T-helper 17 cell (primary cell): ENCODE data around the gene MAPKAPK3. TPM values are rescaled to one million over a fixed set of nuclear protein-coding genes. Genes with fewer than 3 reads are reported as not detected.

Source experiments
- ATAC-seq: fragments of 150-1000 bp; cut with Tn5 transposase; 2 replicates; pipeline ENCODE4 v1.10.0; 2021; ENCODE audit warnings: mild to moderate bottlenecking, moderate library complexity
- DNase-seq, 3 donors: peaks; one replicate each; pipeline versions ENCODE4 v3.0.0 to v3.0.0-alpha.2; 2020 to 2021
- H3K9me3 ChIP-seq: one replicate; pipeline ENCODE4 v1.7.0; 2013; ENCODE audit warnings: low read length, mild to moderate bottlenecking; ENCODE audit not compliant: control insufficient read depth, poor library complexity, severe bottlenecking
- H3K27ac Mint-ChIP-seq: one replicate; pipeline ENCODE4 v1.8.0; 2022; ENCODE audit warnings: mild to moderate bottlenecking, moderate library complexity, mixed read lengths
- H3K27me3 Mint-ChIP-seq: one replicate; pipeline ENCODE4 v1.8.0; 2022; ENCODE audit warnings: mixed read lengths
- H3K36me3 Mint-ChIP-seq: one replicate; pipeline ENCODE4 v1.8.0; 2022; ENCODE audit warnings: low read depth, mixed read lengths
- H3K4me1 Mint-ChIP-seq: one replicate; pipeline ENCODE4 v1.8.0; 2022; ENCODE audit warnings: mild to moderate bottlenecking, mixed read lengths
- H3K4me3 Mint-ChIP-seq: one replicate; pipeline ENCODE4 v1.8.0; 2022; ENCODE audit warnings: mild to moderate bottlenecking, moderate library complexity, mixed read lengths
- total RNA-seq, 4 donors: library from RNA in 2 of 4; stranded (reverse) in 2 of 4; gene quantifications; one replicate each; pipeline ENCODE4 v1.2.3 and lab custom pipeline; 2022 to 2026

Gene MAPKAPK3
- total RNA-seq, 2 donors from 2014 or later = 44.7 to 49.2 TPM

GRCh38 chr3:50689558-50689957 is 72.6 kb downstream of the MAPKAPK3 start:
- no peaks in the 10 kb centered on the region for H3K9me3 ChIP-seq
- H3K4me1 Mint-ChIP-seq = peaks cover 2% of the 10 kb centered on the region
- ATAC-seq (no peak), DNase-seq (no peak)
- H3K27me3 Mint-ChIP-seq = no peaks in the 10 kb centered on the region
- no peak overlapping the region for H3K4me3 Mint-ChIP-seq
- H3K36me3 Mint-ChIP-seq = no peaks in the 10 kb centered on the region
- H3K27ac Mint-ChIP-seq = no peak overlapping the region

GRCh38 chr3:50695031-50695430 is 78.1 kb downstream of the MAPKAPK3 start:
- no peaks in the 10 kb centered on the region for H3K27me3 Mint-ChIP-seq
- peaks cover 2% of the 10 kb centered on the region for H3K4me1 Mint-ChIP-seq
- no peak overlapping the region for H3K27ac Mint-ChIP-seq
- no peaks in the 10 kb centered on the region for H3K9me3 ChIP-seq
- H3K4me3 Mint-ChIP-seq = no peak overlapping the region
- no peak for DNase-seq
- no peaks in the 10 kb centered on the region for H3K36me3 Mint-ChIP-seq
- ATAC-seq = no peak

- Mint-ChIP-seq H3K27ac (no peak overlapping the region), H3K4me3 (no peak overlapping the region)
- no peak for DNase-seq
These were observed 79.3 kb downstream of the MAPKAPK3 start for GRCh38 chr3:50696276-50696675.

GRCh38 chr3:50698269-50698668 is 81.3 kb downstream of the MAPKAPK3 start:
- no peaks in the 10 kb centered on the region for H3K4me1 Mint-ChIP-seq
- peaks cover 4% of the 10 kb centered on the region for H3K27me3 Mint-ChIP-seq
- no peaks in the 10 kb centered on the region for H3K36me3 Mint-ChIP-seq
- DNase-seq = no peak
- H3K4me3 Mint-ChIP-seq = no peak overlapping the region
- ATAC-seq = no peak
- no peak overlapping the region for H3K27ac Mint-ChIP-seq
- no peaks in the 10 kb centered on the region for H3K9me3 ChIP-seq

More at GRCh38 chr3:50696276-50696675, 79.3 kb downstream of the MAPKAPK3 start:
- H3K27me3 Mint-ChIP-seq = peaks cover 4% of the 10 kb centered on the region
- H3K9me3 ChIP-seq = no peaks in the 10 kb centered on the region
- no peak for ATAC-seq
- peaks cover 2% of the 10 kb centered on the region for H3K4me1 Mint-ChIP-seq
- H3K36me3 Mint-ChIP-seq = no peaks in the 10 kb centered on the region

Other genes with a start within 250 kb of the MAPKAPK3 start
- 1 to 10 TPM; 2.2 to 3.5 TPM for gene CACNA2D2, start 113.5 kb upstream of the MAPKAPK3 start, total RNA-seq
- 10 to 100 TPM; 15.0 to 17.1 TPM for gene C3orf18, start 49.4 kb upstream of the MAPKAPK3 start, total RNA-seq
- 10 to 100 TPM; 22.7 to 25.1 TPM for gene HEMK1, start 47.6 kb upstream of the MAPKAPK3 start, total RNA-seq
- gene CISH, start 5.4 kb upstream of the MAPKAPK3 start, total RNA-seq = 10 to 100 TPM; 28.3 to 63.4 TPM
- gene DOCK3, start 57.8 kb downstream of the MAPKAPK3 start, total RNA-seq = 1 to 10 TPM; 1.9 to 3.2 TPM